ENCODE measurements around the gene LPP.

Gene LPP

DNA sequence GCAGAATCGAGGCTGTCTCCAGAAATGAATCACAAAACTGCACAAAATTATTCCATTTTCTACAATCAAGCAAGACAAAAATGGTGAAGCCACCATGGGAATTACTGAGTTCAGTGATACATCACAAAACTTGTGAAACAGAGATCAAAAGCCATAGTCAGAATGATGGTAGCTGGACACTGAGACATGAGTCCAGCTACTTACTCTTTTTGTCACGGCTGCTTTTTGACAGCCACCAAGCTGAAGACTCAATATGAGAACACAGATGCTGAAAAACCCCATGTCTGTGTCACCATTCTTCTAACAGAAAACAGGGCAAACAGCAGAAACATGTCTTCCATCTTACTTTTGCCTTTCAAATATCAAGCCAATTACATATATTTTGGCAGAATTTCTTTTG is 237.6 kb downstream of the LPP start:
- no peaks in the 10 kb centered on the region for H3K36me3 ChIP-seq (replicated peaks; ENCODE audit: insufficient read depth, low read length)

DNA sequence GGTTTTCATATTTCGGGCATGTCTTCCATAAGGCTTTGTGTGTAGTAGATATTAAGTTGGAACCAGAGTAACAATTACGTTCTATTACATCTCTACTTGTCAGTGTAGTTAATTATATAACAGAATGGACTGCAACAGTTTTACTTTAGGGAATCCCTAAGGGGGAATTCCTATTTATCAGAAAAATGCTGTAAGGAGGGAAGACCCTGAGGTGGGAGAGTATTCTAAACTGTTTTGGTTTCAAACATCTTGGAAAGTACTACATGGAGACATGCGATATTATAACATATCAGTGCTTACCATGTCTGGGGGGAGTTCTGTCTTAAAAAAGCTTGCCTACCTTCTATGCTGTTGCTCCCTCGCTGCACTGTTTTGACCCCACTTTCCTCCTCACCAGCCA is 238.1 kb downstream of the LPP start:
- H3K4me1 ChIP-seq (ENCODE audit: low read length): no peaks in the 10 kb centered on the region
- H3K4me3 ChIP-seq (ENCODE audit: low read length): no peak overlapping the region
- no peak overlapping the region for H3K27ac ChIP-seq (ENCODE audit: low read length)
- no peak overlapping the region for H3K9ac ChIP-seq (ENCODE audit: low read length)
- no peaks in the 10 kb centered on the region for H3K79me2 ChIP-seq (ENCODE audit: low read length)
- TF ChIP-seq, protein P1, sequence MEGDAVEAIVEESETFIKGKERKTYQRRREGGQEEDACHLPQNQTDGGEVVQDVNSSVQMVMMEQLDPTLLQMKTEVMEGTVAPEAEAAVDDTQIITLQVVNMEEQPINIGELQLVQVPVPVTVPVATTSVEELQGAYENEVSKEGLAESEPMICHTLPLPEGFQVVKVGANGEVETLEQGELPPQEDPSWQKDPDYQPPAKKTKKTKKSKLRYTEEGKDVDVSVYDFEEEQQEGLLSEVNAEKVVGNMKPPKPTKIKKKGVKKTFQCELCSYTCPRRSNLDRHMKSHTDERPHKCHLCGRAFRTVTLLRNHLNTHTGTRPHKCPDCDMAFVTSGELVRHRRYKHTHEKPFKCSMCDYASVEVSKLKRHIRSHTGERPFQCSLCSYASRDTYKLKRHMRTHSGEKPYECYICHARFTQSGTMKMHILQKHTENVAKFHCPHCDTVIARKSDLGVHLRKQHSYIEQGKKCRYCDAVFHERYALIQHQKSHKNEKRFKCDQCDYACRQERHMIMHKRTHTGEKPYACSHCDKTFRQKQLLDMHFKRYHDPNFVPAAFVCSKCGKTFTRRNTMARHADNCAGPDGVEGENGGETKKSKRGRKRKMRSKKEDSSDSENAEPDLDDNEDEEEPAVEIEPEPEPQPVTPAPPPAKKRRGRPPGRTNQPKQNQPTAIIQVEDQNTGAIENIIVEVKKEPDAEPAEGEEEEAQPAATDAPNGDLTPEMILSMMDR (IDR thresholded peaks at IDR 0.05; ENCODE audit: low read length): no peak
- TF ChIP-seq EZH2phosphoT487 (IDR thresholded peaks at IDR 0.05; ENCODE audit: low read length) (no peak), EZH2 (optimal IDR thresholded peaks at IDR 0.05; ENCODE audit: low read depth, low read length) (no peak)
- no peaks in the 10 kb centered on the region; the same call in 1 of the 2 replicates for H3K27me3 ChIP-seq (replicated peaks; ENCODE audit: insufficient read depth, low read length)
- no peak overlapping the region for H2AFZ ChIP-seq (ENCODE audit: low read length)
- no peaks in the 10 kb centered on the region for H3K9me3 ChIP-seq (replicated peaks; ENCODE audit: insufficient read depth, low read length)
- no peaks in the 10 kb centered on the region for H4K20me1 ChIP-seq (ENCODE audit: insufficient read depth, low read length)
- H3K9me2 ChIP-seq (replicated peaks; ENCODE audit: insufficient read depth, low read length): no peaks in the 10 kb centered on the region
- H3K4me2 ChIP-seq (ENCODE audit: low read depth, low read length): no peak overlapping the region
- H3F3A ChIP-seq (ENCODE audit: insufficient read depth, low read length): no peaks in the 10 kb centered on the region
- H3K36me3 ChIP-seq (replicated peaks; ENCODE audit: insufficient read depth, low read length): no peaks in the 10 kb centered on the region
- no peak for DNase-seq

More for the DNA sequence above, 237.6 kb downstream of the LPP start:
- Histone ChIP-seq H3K4me1 (ENCODE audit: low read length) (no peaks in the 10 kb centered on the region), H3F3A (ENCODE audit: insufficient read depth, low read length) (no peaks in the 10 kb centered on the region), H3K9ac (ENCODE audit: low read length) (no peak overlapping the region), H3K27me3 (replicated peaks; ENCODE audit: insufficient read depth, low read length) (no peaks in the 10 kb centered on the region; the same call in 1 of the 2 replicates), H4K20me1 (ENCODE audit: insufficient read depth, low read length) (no peaks in the 10 kb centered on the region), H3K9me2 (replicated peaks; ENCODE audit: insufficient read depth, low read length) (no peaks in the 10 kb centered on the region), H3K79me2 (ENCODE audit: low read length) (no peaks in the 10 kb centered on the region), H3K4me3 (ENCODE audit: low read length) (no peak overlapping the region), H3K27ac (ENCODE audit: low read length) (no peak overlapping the region), H3K9me3 (replicated peaks; ENCODE audit: insufficient read depth, low read length) (no peaks in the 10 kb centered on the region), H3K4me2 (ENCODE audit: low read depth, low read length) (no peak overlapping the region), H2AFZ (ENCODE audit: low read length) (no peak overlapping the region)
- no peak for DNase-seq
- TF ChIP-seq, protein P1 (IDR thresholded peaks at IDR 0.05; ENCODE audit: low read length): no peak
- TF ChIP-seq EZH2phosphoT487 (IDR thresholded peaks at IDR 0.05; ENCODE audit: low read length) (no peak), EZH2 (optimal IDR thresholded peaks at IDR 0.05; ENCODE audit: low read depth, low read length) (no peak)

DNA sequence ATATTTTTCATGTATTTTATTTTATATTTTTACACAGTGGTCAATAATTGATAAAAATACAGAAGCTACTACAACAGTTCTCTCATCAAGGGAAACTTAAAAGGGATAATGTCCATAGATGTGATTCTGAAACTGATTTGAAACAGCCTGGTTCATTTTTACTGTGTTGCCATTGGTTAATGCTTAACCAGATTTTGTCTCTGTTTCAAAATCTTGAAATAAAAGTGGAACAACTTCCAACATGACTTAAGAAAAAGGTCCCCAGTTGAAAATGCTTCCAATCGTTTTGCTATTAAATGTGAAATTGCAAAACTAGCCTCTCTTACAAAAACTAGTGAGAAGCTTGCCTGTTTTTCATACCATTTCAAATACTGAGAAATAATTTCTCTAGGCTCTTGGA is 240.7 kb downstream of the LPP start:
- no peaks in the 10 kb centered on the region for H4K20me1 ChIP-seq (ENCODE audit: insufficient read depth, low read length)
- no peak overlapping the region for H3K4me2 ChIP-seq (ENCODE audit: low read depth, low read length)
- peaks cover 18% of the 10 kb centered on the region for H3K27me3 ChIP-seq (replicated peaks; ENCODE audit: insufficient read depth, low read length)
- H3K9me2 ChIP-seq (replicated peaks; ENCODE audit: insufficient read depth, low read length): no peaks in the 10 kb centered on the region
- H3K36me3 ChIP-seq (replicated peaks; ENCODE audit: insufficient read depth, low read length): no peaks in the 10 kb centered on the region
- H3K9me3 ChIP-seq (replicated peaks; ENCODE audit: insufficient read depth, low read length): no peaks in the 10 kb centered on the region
- DNase-seq: no peak
- no peak overlapping the region for H3K27ac ChIP-seq (ENCODE audit: low read length)
- H3F3A ChIP-seq (ENCODE audit: insufficient read depth, low read length): no peaks in the 10 kb centered on the region
- no peak overlapping the region for H2AFZ ChIP-seq (ENCODE audit: low read length)
- no peaks in the 10 kb centered on the region for H3K4me1 ChIP-seq (ENCODE audit: low read length)
- TF ChIP-seq, protein P1 (IDR thresholded peaks at IDR 0.05; ENCODE audit: low read length): no peak
- no peak for TF ChIP-seq EZH2phosphoT487 (IDR thresholded peaks at IDR 0.05; ENCODE audit: low read length)
- TF ChIP-seq EZH2 (optimal IDR thresholded peaks at IDR 0.05; ENCODE audit: low read depth, low read length): no peak
- no peaks in the 10 kb centered on the region for H3K79me2 ChIP-seq (ENCODE audit: low read length)
- H3K9ac ChIP-seq (ENCODE audit: low read length): no peak overlapping the region
- no peak overlapping the region for H3K4me3 ChIP-seq (ENCODE audit: low read length)

All from MM.1S (cell line).